ENCODE measurements around the gene HDGFL1. TPM values are rescaled to one million over a fixed set of nuclear protein-coding genes. Genes with fewer than 3 reads are reported as not detected.

Gene HDGFL1
- polyA plus RNA-seq, 2 of the 4 experiments (the other 2 are of a cell fraction): not detected

DNA sequence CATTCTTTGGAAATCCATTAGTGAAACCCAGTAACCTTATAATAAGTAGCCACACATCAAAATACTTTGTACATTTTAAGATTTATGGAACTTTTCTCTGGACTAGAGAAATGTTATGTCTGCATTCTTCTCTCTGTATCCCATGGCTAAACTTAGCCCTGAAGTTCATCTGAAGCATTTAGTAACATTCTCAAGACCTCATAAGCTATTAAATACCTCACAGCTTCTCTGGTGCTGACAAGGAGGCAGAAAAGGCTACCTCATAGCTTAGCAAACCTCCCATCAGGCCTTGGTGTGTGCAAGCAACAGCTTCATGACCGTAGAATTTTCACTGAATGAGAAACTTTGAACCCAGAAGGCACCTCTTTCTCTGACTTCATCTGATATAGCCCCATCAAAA, 38.9 kb upstream of the HDGFL1 start:
- Histone ChIP-seq H3K4me1 (no peaks in the 10 kb centered on the region), H3K9me3 (no peaks in the 10 kb centered on the region; the same call in 2 of the 3 replicates), H3K4me2 (no peak overlapping the region), H3K4me3 (no peak overlapping the region), H3K27ac (no peak overlapping the region)
- WGBS (ENCODE audit: missing lambda C conversion rate): 60% methylated on average over 1 of the region's 1 CpG
- ATAC-seq (no peak), DNase-seq (ENCODE audit: low read depth in 1 of 2, low spot score in 1 of 2) (no peak), FAIRE-seq (no peak)
- CTCF ChIA-PET: no interaction called here
- TF ChIP-seq TP53 (CRISPR knock-in tag; IDR thresholded peaks at IDR 0.05): no peak
- TF ChIP-seq, protein P1, sequence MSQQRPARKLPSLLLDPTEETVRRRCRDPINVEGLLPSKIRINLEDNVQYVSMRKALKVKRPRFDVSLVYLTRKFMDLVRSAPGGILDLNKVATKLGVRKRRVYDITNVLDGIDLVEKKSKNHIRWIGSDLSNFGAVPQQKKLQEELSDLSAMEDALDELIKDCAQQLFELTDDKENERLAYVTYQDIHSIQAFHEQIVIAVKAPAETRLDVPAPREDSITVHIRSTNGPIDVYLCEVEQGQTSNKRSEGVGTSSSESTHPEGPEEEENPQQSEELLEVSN (IDR thresholded peaks at IDR 0.05; ENCODE audit: borderline replicate concordance, low read depth): no peak
- no peak for TF ChIP-seq SMC3 (IDR thresholded peaks at IDR 0.05)
- no peak for TF ChIP-seq MYC (IDR thresholded peaks at IDR 0.05; ENCODE audit: borderline replicate concordance, low read length)
- TF ChIP-seq ZC3H11A (IDR thresholded peaks at IDR 0.05): no peak
- TF ChIP-seq, protein P2, sequence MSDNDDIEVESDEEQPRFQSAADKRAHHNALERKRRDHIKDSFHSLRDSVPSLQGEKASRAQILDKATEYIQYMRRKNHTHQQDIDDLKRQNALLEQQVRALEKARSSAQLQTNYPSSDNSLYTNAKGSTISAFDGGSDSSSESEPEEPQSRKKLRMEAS (IDR thresholded peaks at IDR 0.05): no peak
- TF ChIP-seq, protein P3, sequence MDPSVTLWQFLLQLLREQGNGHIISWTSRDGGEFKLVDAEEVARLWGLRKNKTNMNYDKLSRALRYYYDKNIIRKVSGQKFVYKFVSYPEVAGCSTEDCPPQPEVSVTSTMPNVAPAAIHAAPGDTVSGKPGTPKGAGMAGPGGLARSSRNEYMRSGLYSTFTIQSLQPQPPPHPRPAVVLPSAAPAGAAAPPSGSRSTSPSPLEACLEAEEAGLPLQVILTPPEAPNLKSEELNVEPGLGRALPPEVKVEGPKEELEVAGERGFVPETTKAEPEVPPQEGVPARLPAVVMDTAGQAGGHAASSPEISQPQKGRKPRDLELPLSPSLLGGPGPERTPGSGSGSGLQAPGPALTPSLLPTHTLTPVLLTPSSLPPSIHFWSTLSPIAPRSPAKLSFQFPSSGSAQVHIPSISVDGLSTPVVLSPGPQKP (IDR thresholded peaks at IDR 0.05; ENCODE audit: low read depth, low read length): no peak
- TF ChIP-seq EHMT2 (IDR thresholded peaks at IDR 0.05; ENCODE audit: low read depth): no peak
- TF ChIP-seq RNF2 (IDR thresholded peaks at IDR 0.05; ENCODE audit: borderline replicate concordance, low read depth): no peak
- POLR2A ChIA-PET: no interaction called here

- Histone ChIP-seq H3K4me1 (no peaks in the 10 kb centered on the region), H3K9me3 (no peaks in the 10 kb centered on the region; the same call in 2 of the 3 replicates), H3K27ac (no peak overlapping the region), H3K4me2 (no peak overlapping the region), H3K4me3 (no peak overlapping the region)
- DNase-seq (ENCODE audit: low read depth in 1 of 2, low spot score in 1 of 2): no peak
- FAIRE-seq: no peak
- ChIA-PET POLR2A (no interaction called here), CTCF (no interaction called here)
- WGBS (ENCODE audit: missing lambda C conversion rate): 74% methylated on average over 4 of the region's 4 CpGs
- TF ChIP-seq FOXS1 (CRISPR knock-in tag; IDR thresholded peaks at IDR 0.05): no peak
- no peak for TF ChIP-seq PBX3 (IDR thresholded peaks at IDR 0.05)
- TF ChIP-seq HOXA7 (CRISPR knock-in tag; IDR thresholded peaks at IDR 0.05): no peak
- no peak for ATAC-seq
These were observed 33.2 kb upstream of the HDGFL1 start for GRCh38 chr6:22536122-22536521.

GRCh38 chr6:22544476-22544875, 24.9 kb upstream of the HDGFL1 start:
- no peak for ATAC-seq
- no peak overlapping the region for H3K27ac ChIP-seq
- no peak overlapping the region for H3K4me3 ChIP-seq
- H3K4me1 ChIP-seq: no peaks in the 10 kb centered on the region
- ChIA-PET CTCF (no interaction called here), POLR2A (no interaction called here)
- no peak for FAIRE-seq
- DNase-seq (ENCODE audit: low read depth in 1 of 2, low spot score in 1 of 2): no peak
- no peak overlapping the region for H3K4me2 ChIP-seq
- H3K9me3 ChIP-seq: no peaks in the 10 kb centered on the region
- no peak for TF ChIP-seq GATA3 (IDR thresholded peaks at IDR 0.05; ENCODE audit: borderline replicate concordance)
- no peak for TF ChIP-seq PHF8 (IDR thresholded peaks at IDR 0.05; ENCODE audit: borderline replicate concordance, low read depth)
- TF ChIP-seq FOSB (CRISPR knock-in tag; IDR thresholded peaks at IDR 0.05): no peak
- no peak for TF ChIP-seq HEYL (CRISPR knock-in tag; IDR thresholded peaks at IDR 0.05)
- TF ChIP-seq NR3C1 (IDR thresholded peaks at IDR 0.05): no peak
- no peak for TF ChIP-seq HOXB13 (CRISPR knock-in tag; IDR thresholded peaks at IDR 0.05; ENCODE audit: low read depth)
- no peak for TF ChIP-seq JUNB (IDR thresholded peaks at IDR 0.05)
- no peak for TF ChIP-seq MYC (IDR thresholded peaks at IDR 0.05; ENCODE audit: borderline replicate concordance, low read length)
- no peak for TF ChIP-seq ATOH8 (CRISPR knock-in tag; IDR thresholded peaks at IDR 0.05; ENCODE audit: low read depth)
- no peak for TF ChIP-seq NFE2L2 (conservative IDR thresholded peaks at IDR 0.05; ENCODE audit: low read length)
- TF ChIP-seq, protein P2 (IDR thresholded peaks at IDR 0.05): no peak
- TF ChIP-seq ZC3H11A (IDR thresholded peaks at IDR 0.05): no peak
- TF ChIP-seq HDAC2 (IDR thresholded peaks at IDR 0.05): no peak
- TF ChIP-seq CHD2 (IDR thresholded peaks at IDR 0.05; ENCODE audit: low read length, partially characterized antibody): no peak
